GM21367 (cell line): ENCODE results near the gene TRPM8.

ENCODE experiments used
- ATAC-seq: cut with Tn5 transposase; IDR thresholded peaks from one replicate; pipeline ENCODE4 v1.9.1; 2021; ENCODE audit not compliant: unreplicated experiment

Gene TRPM8

DNA sequence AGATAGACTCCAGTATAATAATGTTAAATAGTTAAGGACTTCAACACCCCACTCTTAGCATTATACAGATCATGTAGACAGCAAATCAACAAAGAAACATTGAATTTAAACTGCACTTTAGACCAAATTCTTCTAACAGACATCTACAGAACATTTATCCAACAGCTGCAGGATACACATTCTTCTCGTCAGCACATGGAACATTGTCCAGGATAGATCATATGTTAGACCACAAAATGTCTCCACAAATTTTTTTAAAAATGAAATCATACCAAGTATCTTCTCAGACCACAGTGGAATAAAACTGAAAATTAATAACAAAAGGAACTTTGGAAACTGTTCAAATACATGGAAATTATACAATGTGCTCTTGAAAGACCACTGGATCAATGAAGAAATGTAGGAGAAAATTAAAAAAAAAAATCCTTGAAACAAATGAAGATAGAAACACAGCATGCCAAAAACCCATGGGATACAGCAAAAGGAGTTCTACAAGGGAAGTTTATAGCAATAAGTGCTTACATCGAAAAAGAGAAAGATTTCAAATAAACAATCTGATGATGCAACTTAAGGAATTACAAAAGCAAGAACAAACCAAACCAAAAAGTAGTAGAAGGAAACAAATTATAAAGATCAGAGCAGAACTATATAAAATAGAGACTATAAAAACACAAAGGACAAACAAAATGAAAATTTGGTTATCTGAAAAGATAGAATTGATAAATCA, 121.1 kb downstream of the TRPM8 start:
- ATAC-seq: no peak

- ATAC-seq: no peak
These were observed 127.0 kb downstream of the TRPM8 start for GRCh38 chr2:234044157-234044556.

DNA sequence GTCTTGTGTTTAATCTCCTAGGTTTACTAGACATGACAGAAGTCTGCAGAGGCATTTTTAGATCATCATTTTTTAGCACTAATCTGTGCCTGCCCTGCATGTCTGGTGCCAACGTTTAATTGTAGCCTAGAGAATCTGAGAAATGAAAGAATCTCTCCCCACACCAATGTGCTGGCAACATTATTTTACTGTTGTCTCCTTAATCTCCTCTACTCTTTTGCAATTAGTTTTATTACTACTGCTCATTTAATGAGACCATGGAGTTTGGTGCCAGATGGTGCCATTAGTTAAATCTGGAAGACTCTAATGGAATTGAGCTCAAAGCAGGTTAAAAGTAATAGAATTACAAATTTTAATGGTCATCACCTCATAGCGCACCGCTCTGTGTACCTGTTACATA, 129.3 kb downstream of the TRPM8 start:
- no peak for ATAC-seq

DNA sequence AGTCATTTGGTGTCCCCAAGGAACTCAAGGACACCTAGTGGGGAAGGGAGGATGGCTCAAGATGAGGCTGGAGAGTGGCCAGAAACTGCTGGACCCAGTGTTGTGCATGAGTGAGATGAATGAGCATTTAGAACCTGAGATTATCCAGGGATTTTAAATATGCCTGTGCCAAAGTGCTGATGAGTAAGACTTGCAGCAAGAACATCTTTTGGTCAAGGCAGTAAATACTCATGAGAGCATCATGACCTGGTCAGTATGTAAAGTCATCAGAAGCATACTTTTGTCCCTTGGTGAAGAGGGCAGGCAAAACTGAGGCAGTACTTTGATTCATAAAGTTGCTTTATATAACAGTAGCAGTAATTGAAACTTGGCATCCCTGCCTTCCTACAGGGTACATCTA, 130.2 kb downstream of the TRPM8 start:
- ATAC-seq: no peak

DNA sequence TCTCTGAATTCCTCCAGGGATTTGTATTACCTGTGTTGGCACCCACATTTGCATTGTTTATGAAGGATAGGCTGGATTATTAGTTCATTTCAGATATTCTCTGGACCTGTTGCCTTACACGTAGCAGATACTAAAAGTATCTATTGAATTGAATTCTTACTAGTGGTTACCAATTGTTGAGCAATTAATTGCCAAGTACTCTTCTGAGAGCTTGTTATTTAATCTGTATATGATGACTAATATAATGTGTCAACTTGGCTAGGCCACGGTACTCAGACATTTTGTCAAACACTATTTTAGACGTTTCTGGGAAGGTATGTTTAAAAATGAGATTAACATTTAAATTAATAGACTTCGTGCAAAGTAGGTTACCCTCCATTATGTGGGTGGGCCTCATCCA, 130.9 kb downstream of the TRPM8 start:
- ATAC-seq: no peak

DNA sequence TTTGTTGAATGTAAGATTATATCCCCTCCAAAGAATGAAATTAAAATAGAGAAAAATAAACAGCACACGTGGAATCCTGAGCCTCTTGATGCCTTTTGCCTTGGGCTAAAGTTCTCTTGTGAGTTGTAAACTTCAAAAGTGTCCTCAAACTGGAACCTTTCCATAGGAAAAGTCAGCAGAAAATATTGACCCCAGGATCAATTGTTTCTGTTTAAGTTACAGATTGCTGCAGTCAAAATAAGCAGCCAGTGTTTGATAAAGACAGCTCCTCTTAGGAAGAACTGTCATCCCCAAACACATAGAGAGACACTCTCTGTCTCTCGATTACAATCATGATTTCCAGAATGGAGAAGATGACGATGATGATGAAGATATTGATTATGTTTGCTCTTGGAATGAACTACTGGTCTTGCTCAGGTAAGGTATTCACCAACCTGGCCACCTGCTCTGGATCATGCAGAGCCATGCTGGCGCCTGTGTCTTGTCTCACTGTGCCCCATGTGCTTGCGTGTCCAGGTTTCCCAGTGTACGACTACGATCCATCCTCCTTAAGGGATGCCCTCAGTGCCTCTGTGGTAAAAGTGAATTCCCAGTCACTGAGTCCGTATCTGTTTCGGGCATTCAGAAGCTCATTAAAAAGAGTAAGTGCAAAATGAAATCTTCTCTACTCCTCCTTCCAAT, 133.4 kb downstream of the TRPM8 start, which contains the start of gene SPP2:
TSS of gene SPP2 (plus strand) at position 248 of the 681 bp plus-strand sequence. CDS start at position 333, 85 bp downstream.
- no peak for ATAC-seq

DNA sequence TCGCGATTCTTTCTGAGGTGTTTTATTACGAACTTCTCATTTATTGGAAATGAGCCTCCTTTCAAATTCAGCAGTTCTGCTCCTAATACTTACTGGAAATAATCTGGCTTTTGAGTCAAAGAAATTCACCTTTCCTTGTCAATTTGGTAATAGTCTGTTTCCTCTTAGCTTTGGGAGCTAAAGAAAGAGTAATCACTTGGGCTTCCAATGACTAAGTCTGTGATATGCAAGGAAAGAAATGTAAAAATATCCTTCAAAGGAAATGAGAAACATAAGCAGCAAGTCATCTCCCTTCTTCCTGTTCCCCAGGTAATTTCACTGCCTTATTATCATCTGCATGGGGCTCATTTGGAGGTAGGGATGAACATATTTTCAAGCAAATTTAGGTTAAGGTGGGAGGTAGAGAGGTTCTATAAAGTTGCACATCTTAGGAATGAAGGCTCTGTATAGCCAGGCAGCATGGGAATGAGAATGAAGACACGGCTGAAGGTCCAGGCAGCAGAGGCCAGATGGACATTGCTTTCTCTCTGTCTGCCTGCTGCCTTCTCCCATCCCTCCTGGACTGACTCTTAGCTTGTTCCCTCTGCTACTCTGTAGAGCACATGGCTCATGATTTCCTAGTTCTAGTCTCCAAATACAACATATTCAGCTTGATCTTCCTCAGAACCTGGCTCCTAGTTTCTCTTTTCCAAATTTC, 134.3 kb downstream of the TRPM8 start:
- no peak for ATAC-seq

DNA sequence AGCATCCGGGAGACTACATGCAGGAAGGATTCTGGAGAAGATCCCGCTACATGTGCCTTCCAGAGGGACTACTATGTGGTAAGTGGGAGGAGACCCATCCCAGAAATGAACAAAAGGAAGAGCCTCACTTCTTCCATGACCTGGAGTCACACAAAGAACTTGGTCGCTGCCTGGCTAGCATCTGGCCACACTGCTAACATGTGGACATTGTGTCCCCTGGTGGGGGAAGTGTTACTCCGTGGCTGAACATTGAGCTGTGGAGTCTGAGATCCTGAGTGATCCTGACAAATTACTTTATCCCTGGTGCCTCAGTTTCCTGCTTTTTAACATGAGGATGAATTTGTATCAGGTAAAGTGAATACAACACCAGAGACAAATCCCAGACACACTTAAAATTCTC, 141.7 kb downstream of the TRPM8 start:
- ATAC-seq: no peak

DNA sequence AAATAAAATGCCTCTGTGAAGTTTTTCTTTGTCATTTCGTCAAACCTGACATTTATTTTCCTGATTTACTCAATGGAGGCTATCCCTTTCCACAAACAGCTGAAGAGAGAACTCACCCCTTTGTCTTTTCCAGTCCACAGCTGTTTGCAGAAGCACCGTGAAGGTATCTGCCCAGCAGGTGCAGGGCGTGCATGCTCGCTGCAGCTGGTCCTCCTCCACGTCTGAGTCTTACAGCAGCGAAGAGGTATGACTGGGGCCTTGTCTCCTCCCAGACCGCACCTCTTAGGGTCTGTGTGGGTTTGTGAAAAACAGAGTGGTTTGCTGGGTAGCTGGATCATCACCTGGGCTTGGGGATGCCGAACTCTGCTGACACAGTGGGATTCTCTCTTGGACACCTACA, 143.1 kb downstream of the TRPM8 start:
- no peak for ATAC-seq

- ATAC-seq: no peak
These were observed 144.6 kb downstream of the TRPM8 start for GRCh38 chr2:234061624-234062257.

GRCh38 chr2:234066587-234066986, 149.4 kb downstream of the TRPM8 start:
- ATAC-seq: no peak
